Measurements from ENCODE around the gene HERC6. TPM values are rescaled to one million over a fixed set of nuclear protein-coding genes. Genes with fewer than 3 reads are reported as not detected.

HERC6 gene
- total RNA-seq (2011; cell fraction: chromatin; rRNA removed; ENCODE audit: low replicate concordance): 0.37 TPM in 1 of 2 replicates, not detected in the other
- 0.17 TPM in 1 of 2 replicates, not detected in the other for total RNA-seq (2011; cell fraction: nucleolus; rRNA removed)
- total RNA-seq (2011; cell fraction: nucleoplasm; rRNA removed): not detected in 2 replicates
- total RNA-seq (2014; rRNA removed): 0.53 and 0.68 TPM in 2 replicates
- total RNA-seq (2014; rRNA removed; fragmentation: Illumina TruSeq; extraction: Trizol): 0.15 and 0.19 TPM in 2 replicates
- 0.15 and 0.40 TPM in 2 replicates for total RNA-seq (2015; rRNA removed; fragmentation: Illumina TruSeq; extraction: Trizol)
- 0.09 and 0.51 TPM in 2 replicates for total RNA-seq (2021)
- polyA plus RNA-seq (2011; rRNA removed): 0.20 and 0.33 TPM in 2 replicates
- 0.03 TPM in 1 of 2 replicates, not detected in the other for polyA plus RNA-seq (2011; cell fraction: cytosol; rRNA removed)
- polyA plus RNA-seq (2011; cell fraction: nucleus; rRNA removed): 0.36 and 0.59 TPM in 2 replicates
- 0.25 and 0.40 TPM in 2 replicates for polyA plus RNA-seq (2012)
- 0.08 and 0.12 TPM in 2 replicates for polyA plus RNA-seq (2014; fragmentation: Illumina TruSeq; extraction: Trizol)
- polyA plus RNA-seq (2014; fragmentation: Nextera tagmentation; extraction: Ambion mirVana): under 1 TPM; 0.01 to 0.04 TPM
- polyA plus RNA-seq (2014; rRNA removed): 0.15 TPM in 1 of 2 replicates, not detected in the other
- polyA minus RNA-seq (2011; rRNA and poly(A)+ RNA removed): 0.67 and 0.87 TPM in 2 replicates
- polyA minus RNA-seq (2011; cell fraction: cytosol; rRNA and poly(A)+ RNA removed): not detected in 2 replicates
- 0.11 TPM in 1 of 2 replicates, not detected in the other for polyA minus RNA-seq (2011; cell fraction: nucleus; rRNA and poly(A)+ RNA removed)
- percentile 18 among the genes with signal in this experiment for Bru-seq, nascent RNA
- BruChase-seq, experiment 1, labeled RNA remaining after a 2-hour chase: percentile 22 among the genes with signal in this experiment
- percentile 19 among the genes with signal in this experiment for BruChase-seq, experiment 2, labeled RNA remaining after a 6-hour chase
- long read RNA-seq, experiment 1: 0 reads
- long read RNA-seq, experiment 2: 0 reads
- long read RNA-seq, experiment 3: 0 reads

DNA sequence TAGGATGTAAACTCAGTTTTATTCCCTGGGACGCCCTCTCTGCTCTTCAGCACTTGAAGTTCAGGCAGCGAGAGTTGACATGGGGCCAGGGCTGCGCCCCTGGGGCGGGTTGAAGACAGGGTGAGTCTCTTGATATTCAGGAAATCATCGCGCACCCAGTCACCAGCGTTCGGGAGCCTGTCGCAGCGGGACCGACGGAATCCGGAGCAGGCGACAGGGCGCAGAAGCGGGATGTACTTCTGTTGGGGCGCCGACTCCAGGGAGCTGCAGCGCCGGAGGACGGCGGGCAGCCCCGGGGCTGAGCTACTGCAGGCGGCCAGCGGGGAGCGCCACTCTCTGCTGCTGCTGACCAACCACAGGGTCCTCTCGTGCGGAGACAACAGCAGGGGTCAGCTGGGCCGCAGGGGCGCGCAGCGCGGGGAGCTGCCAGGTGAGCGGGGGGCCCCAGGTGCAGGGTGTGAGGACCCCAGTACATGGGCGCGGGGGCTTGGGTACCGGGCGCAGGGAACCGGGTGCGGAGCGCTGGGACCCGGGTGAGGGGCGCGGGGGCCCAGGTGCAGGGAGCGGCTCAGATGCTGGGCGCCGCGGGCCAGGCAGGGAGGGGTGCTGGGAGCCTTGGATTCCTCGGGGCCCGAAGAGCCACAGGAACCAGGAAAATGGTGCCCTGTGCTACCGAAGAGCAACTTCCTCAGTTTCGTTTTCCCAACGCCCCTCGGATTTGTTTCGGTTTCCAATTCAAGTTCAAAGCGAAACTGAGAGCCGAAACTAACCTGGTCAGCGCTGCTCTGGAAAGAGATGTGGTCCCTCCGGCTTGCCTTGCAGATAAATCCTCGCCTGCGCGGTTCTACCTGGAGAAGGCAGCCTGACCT is at the start of gene HERC6:
Gene HERC6, plus strand, starts transcription at position 162 of the 869 bp plus-strand sequence. Its CDS starts 70 bp downstream, at position 232.
- CTCF ChIA-PET (ENCODE audit: low intra/inter-chr PET ratio): interaction anchor here (1.1 kb wide), 1 partner anchor 137 kb away, joined by 3 read pairs; no protein-coding TSS in a partner anchor
- 5% methylated on average over 47 of the region's 62 CpGs for WGBS (ENCODE audit: insufficient coverage, low coverage, missing lambda C conversion rate)
- TF ChIP-seq, protein P1, sequence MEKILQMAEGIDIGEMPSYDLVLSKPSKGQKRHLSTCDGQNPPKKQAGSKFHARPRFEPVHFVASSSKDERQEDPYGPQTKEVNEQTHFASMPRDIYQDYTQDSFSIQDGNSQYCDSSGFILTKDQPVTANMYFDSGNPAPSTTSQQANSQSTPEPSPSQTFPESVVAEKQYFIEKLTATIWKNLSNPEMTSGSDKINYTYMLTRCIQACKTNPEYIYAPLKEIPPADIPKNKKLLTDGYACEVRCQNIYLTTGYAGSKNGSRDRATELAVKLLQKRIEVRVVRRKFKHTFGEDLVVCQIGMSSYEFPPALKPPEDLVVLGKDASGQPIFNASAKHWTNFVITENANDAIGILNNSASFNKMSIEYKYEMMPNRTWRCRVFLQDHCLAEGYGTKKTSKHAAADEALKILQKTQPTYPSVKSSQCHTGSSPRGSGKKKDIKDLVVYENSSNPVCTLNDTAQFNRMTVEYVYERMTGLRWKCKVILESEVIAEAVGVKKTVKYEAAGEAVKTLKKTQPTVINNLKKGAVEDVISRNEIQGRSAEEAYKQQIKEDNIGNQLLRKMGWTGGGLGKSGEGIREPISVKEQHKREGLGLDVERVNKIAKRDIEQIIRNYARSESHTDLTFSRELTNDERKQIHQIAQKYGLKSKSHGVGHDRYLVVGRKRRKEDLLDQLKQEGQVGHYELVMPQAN (IDR thresholded peaks at IDR 0.05; ENCODE audit: borderline replicate concordance): no peak
- no peak for TF ChIP-seq KLF6 (CRISPR knock-in tag; IDR thresholded peaks at IDR 0.05; ENCODE audit: borderline replicate concordance)
- no peak for TF ChIP-seq ZNF23 (CRISPR knock-in tag; IDR thresholded peaks at IDR 0.05)
- peak; percentile 30; the same call in 1 of the 2 replicates for TF ChIP-seq ZFX (CRISPR knock-in tag; IDR thresholded peaks at IDR 0.05)
- TF ChIP-seq ZNF586 (CRISPR knock-in tag; conservative IDR thresholded peaks at IDR 0.05): no peak
- TF ChIP-seq, protein P2, sequence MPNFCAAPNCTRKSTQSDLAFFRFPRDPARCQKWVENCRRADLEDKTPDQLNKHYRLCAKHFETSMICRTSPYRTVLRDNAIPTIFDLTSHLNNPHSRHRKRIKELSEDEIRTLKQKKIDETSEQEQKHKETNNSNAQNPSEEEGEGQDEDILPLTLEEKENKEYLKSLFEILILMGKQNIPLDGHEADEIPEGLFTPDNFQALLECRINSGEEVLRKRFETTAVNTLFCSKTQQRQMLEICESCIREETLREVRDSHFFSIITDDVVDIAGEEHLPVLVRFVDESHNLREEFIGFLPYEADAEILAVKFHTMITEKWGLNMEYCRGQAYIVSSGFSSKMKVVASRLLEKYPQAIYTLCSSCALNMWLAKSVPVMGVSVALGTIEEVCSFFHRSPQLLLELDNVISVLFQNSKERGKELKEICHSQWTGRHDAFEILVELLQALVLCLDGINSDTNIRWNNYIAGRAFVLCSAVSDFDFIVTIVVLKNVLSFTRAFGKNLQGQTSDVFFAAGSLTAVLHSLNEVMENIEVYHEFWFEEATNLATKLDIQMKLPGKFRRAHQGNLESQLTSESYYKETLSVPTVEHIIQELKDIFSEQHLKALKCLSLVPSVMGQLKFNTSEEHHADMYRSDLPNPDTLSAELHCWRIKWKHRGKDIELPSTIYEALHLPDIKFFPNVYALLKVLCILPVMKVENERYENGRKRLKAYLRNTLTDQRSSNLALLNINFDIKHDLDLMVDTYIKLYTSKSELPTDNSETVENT (CRISPR knock-in tag; IDR thresholded peaks at IDR 0.05): 0 out of 2 replicates have a peak, but pooled peaks have one; percentile 10
- no peak for TF ChIP-seq ZNF76 (CRISPR knock-in tag; IDR thresholded peaks at IDR 0.05; ENCODE audit: borderline replicate concordance)
- no peak for TF ChIP-seq NR2C1 (IDR thresholded peaks at IDR 0.05)
- TF ChIP-seq NR2C1 (tag; IDR thresholded peaks at IDR 0.05): no peak
- TF ChIP-seq, protein P3, sequence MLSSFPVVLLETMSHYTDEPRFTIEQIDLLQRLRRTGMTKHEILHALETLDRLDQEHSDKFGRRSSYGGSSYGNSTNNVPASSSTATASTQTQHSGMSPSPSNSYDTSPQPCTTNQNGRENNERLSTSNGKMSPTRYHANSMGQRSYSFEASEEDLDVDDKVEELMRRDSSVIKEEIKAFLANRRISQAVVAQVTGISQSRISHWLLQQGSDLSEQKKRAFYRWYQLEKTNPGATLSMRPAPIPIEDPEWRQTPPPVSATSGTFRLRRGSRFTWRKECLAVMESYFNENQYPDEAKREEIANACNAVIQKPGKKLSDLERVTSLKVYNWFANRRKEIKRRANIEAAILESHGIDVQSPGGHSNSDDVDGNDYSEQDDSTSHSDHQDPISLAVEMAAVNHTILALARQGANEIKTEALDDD (IDR thresholded peaks at IDR 0.05): no peak
- TF ChIP-seq DPF2 (IDR thresholded peaks at IDR 0.05): no peak

More for the DNA sequence above, at the start of gene HERC6:
- Histone ChIP-seq H3K4me1 (replicated peaks in 1 of 2; ENCODE audit: control insufficient read depth in 2 of 2, insufficient read depth in 2 of 2, low read length in 2 of 2) (peaks cover 0 to 8% of the 10 kb centered on the region in 2 experiments; a peak in 2 of 5 replicates), H3K4me2 (ENCODE audit: insufficient read depth, low read length) (peak within 1 kb of the TSS; percentile 94), H3K27me3 (ENCODE audit: control insufficient read depth in 2 of 2, insufficient read depth in 2 of 2, low read length in 2 of 2) (peaks cover 4 to 12% of the 10 kb centered on the region in 2 experiments; a peak in 3 of 5 replicates), H3K4me3 (peak within 1 kb of the TSS; percentile 64), H2AFZ (ENCODE audit: low read depth, low read length) (peak within 1 kb of the TSS; percentile 92), H3K9ac (ENCODE audit: insufficient read depth in 1 of 2, low read depth in 2 of 2, low read length in 2 of 2) (peak within 1 kb of the TSS in 1 of 2 experiments; percentile 89; a peak in 2 of 4 replicates), H3K79me2 (ENCODE audit: control insufficient read depth, insufficient read depth, low read length) (no peaks in the 10 kb centered on the region), H3K36me3 (ENCODE audit: control insufficient read depth, insufficient read depth, low read length) (no peaks in the 10 kb centered on the region), H3K9me1 (ENCODE audit: control insufficient read depth, insufficient read depth, low read length) (no peaks in the 10 kb centered on the region), H3K27ac (ENCODE audit: extremely low read depth, low read depth, low read length) (no peak within 1 kb of the TSS), H4K20me1 (replicated peaks; ENCODE audit: control insufficient read depth, insufficient read depth, low read length) (no peaks in the 10 kb centered on the region), H3K9me3 (replicated peaks; ENCODE audit: control insufficient read depth, insufficient read depth, low read depth, low read length) (no peaks in the 10 kb centered on the region)
- FAIRE-seq (peak; percentile 59), ATAC-seq (peak; percentile 99), DNase-seq (ENCODE audit: extremely low read depth in 1 of 4, low spot score in 3 of 4) (peak; percentile 10 to 63 (median 36))
- intact Hi-C loops (cut with micrococcal nuclease): loop anchor here (2.0 kb wide), 1 partner anchor 136 kb away; no protein-coding TSS in a partner anchor
- BruUV-seq (replicated peaks): no TSS peak
- in situ Hi-C loops (cut with MboI): no loop called here
- POLR2A ChIA-PET: interaction anchor here (0.7 kb wide), 1 partner anchor 374 kb away, joined by 3 read pairs; no protein-coding TSS in a partner anchor
